22Rv1 (cell line): ENCODE results near the gene ACOT7.

Experiments used
- ZFX ChIP-seq: fragments of 450-650 bp; IDR thresholded peaks from 2 replicates; pipeline ENCODE4 v1.6.1; 2017; ENCODE audit warnings: antibody characterized with exemption, borderline replicate concordance
- TF ChIP-seq, protein P1 (sequence below): fragments of 450-650 bp; IDR thresholded peaks from 2 replicates; pipeline ENCODE4 v1.5.1; 2017; ENCODE audit warnings: mild to moderate bottlenecking

DNA sequence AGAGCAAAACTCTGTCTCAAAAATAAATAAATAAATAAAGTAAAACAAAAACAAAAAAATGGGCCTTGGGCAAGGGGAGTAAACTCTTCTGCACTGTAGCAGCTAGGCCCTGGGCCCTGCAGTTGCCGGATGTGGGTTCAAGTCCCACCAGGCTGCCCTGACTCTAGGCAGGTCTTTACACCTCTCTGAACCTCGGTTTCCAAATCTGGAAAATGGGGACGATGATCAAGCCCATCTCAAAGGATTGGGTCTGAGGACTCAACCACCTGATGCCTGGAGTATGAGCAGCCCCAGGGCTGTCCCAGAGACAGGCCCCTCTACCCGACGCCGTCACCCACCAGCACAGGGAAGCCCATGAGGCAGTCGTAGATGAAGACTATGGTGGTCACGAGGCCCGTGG is 140.2 kb downstream of the ACOT7 start:
- TF ChIP-seq, protein P1, sequence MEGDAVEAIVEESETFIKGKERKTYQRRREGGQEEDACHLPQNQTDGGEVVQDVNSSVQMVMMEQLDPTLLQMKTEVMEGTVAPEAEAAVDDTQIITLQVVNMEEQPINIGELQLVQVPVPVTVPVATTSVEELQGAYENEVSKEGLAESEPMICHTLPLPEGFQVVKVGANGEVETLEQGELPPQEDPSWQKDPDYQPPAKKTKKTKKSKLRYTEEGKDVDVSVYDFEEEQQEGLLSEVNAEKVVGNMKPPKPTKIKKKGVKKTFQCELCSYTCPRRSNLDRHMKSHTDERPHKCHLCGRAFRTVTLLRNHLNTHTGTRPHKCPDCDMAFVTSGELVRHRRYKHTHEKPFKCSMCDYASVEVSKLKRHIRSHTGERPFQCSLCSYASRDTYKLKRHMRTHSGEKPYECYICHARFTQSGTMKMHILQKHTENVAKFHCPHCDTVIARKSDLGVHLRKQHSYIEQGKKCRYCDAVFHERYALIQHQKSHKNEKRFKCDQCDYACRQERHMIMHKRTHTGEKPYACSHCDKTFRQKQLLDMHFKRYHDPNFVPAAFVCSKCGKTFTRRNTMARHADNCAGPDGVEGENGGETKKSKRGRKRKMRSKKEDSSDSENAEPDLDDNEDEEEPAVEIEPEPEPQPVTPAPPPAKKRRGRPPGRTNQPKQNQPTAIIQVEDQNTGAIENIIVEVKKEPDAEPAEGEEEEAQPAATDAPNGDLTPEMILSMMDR: no peak
- no peak for TF ChIP-seq ZFX
